HEK293 (cell line): ENCODE results near the gene XBP1.

Experiments
- BCL6B ChIP-seq: fragments of 450-650 bp; formaldehyde crosslinking; IDR thresholded peaks from 2 replicates; pipeline ENCODE4 v1.5.1; 2017; ENCODE audit warnings: missing biosample characterization, missing genetic modification characterization
- GLIS1 ChIP-seq: fragments of 450-650 bp; formaldehyde crosslinking; IDR thresholded peaks from 2 replicates; pipeline ENCODE4 v1.5.1; 2016; ENCODE audit warnings: missing biosample characterization, missing genetic modification characterization
- OVOL3 ChIP-seq: fragments of 450-650 bp; formaldehyde crosslinking; IDR thresholded peaks from 2 replicates; pipeline ENCODE4 v1.5.1; 2016; ENCODE audit warnings: missing biosample characterization, missing genetic modification characterization
- PRDM10 ChIP-seq: fragments of 450-650 bp; formaldehyde crosslinking; IDR thresholded peaks from 2 replicates; pipeline ENCODE4 v1.5.1; 2016; ENCODE audit warnings: missing biosample characterization, missing genetic modification characterization
- SCRT1 ChIP-seq: fragments of 450-650 bp; formaldehyde crosslinking; IDR thresholded peaks from 2 replicates; pipeline ENCODE4 v1.5.1; 2016; ENCODE audit warnings: missing biosample characterization, missing genetic modification characterization, borderline replicate concordance
- WT1 ChIP-seq: fragments of 450-650 bp; formaldehyde crosslinking; IDR thresholded peaks from 2 replicates; pipeline ENCODE4 v1.5.1; 2016; ENCODE audit warnings: missing biosample characterization, missing genetic modification characterization
- ZBTB17 ChIP-seq: fragments of 450-650 bp; formaldehyde crosslinking; IDR thresholded peaks from 2 replicates; pipeline ENCODE4 v1.5.1; 2016; ENCODE audit warnings: missing biosample characterization, missing genetic modification characterization
- ZBTB44 ChIP-seq: fragments of 450-650 bp; IDR thresholded peaks from 2 replicates; pipeline ENCODE4 v1.5.1; 2018; ENCODE audit warnings: missing biosample characterization, mild to moderate bottlenecking, missing genetic modification characterization
- ZFP69B ChIP-seq: fragments of 450-650 bp; formaldehyde crosslinking; IDR thresholded peaks from 2 replicates; pipeline ENCODE4 v1.5.1; 2016; ENCODE audit warnings: missing biosample characterization, missing genetic modification characterization
- ZNF239 ChIP-seq: fragments of 450-650 bp; formaldehyde crosslinking; IDR thresholded peaks from 2 replicates; pipeline ENCODE4 v1.5.1; 2016; ENCODE audit warnings: missing biosample characterization, missing genetic modification characterization
- ZNF513 ChIP-seq: fragments of 450-650 bp; IDR thresholded peaks from 2 replicates; pipeline ENCODE4 v1.5.1; 2018; ENCODE audit warnings: missing biosample characterization, missing genetic modification characterization
- ZNF561 ChIP-seq: fragments of 450-650 bp; IDR thresholded peaks from 2 replicates; pipeline ENCODE4 v1.5.1; 2018; ENCODE audit warnings: missing biosample characterization, missing genetic modification characterization, borderline replicate concordance
- ZNF596 ChIP-seq: fragments of 450-650 bp; IDR thresholded peaks from 2 replicates; pipeline ENCODE4 v1.5.0; 2018; ENCODE audit warnings: missing biosample characterization, mild to moderate bottlenecking, missing genetic modification characterization, moderate library complexity
- ZNF600 ChIP-seq: fragments of 450-650 bp; formaldehyde crosslinking; IDR thresholded peaks from 2 replicates; pipeline ENCODE4 v1.5.1; 2016; ENCODE audit warnings: missing biosample characterization, missing genetic modification characterization
- ZNF629 ChIP-seq: fragments of 450-650 bp; formaldehyde crosslinking; IDR thresholded peaks from 2 replicates; pipeline ENCODE4 v1.5.1; 2017; ENCODE audit warnings: missing biosample characterization, missing genetic modification characterization
- ZNF692 ChIP-seq: fragments of 450-650 bp; formaldehyde crosslinking; IDR thresholded peaks from 2 replicates; pipeline ENCODE4 v1.5.1; 2016; ENCODE audit warnings: missing biosample characterization, missing genetic modification characterization
- TF ChIP-seq, protein P1 (sequence below): fragments of 450-650 bp; formaldehyde crosslinking; IDR thresholded peaks from 2 replicates; pipeline ENCODE4 v1.5.1; 2017; ENCODE audit warnings: missing biosample characterization, missing genetic modification characterization

XBP1 gene

GRCh38 chr22:28783786-28784671 lies 16.3 kb downstream of the XBP1 start (continued):
- TF ChIP-seq BCL6B (tag by site-specific recombination) (peak; percentile 86), ZBTB17 (peak; percentile 89), ZNF239 (tag by site-specific recombination) (peak; percentile 83; the same call in 1 of the 2 replicates), ZFP69B (tag by site-specific recombination) (peak; percentile 36; the same call in 1 of the 2 replicates), ZNF600 (tag by site-specific recombination) (peak; percentile 63; the same call in 1 of the 2 replicates), ZNF561 (tag by site-specific recombination) (peak; percentile 83), ZNF596 (tag by site-specific recombination) (no peak), ZNF513 (no peak), GLIS1 (tag by site-specific recombination) (no peak), ZBTB44 (tag by site-specific recombination) (peak; percentile 65), PRDM10 (peak; percentile 36), SCRT1 (tag by site-specific recombination) (no peak; the same call in 1 of the 2 replicates), WT1 (tag by site-specific recombination) (peak; percentile 96), ZNF692 (peak; percentile 41; the same call in 1 of the 2 replicates), ZNF629 (tag by site-specific recombination) (peak; percentile 61), OVOL3 (tag by site-specific recombination) (peak; percentile 68; the same call in 1 of the 2 replicates)
- TF ChIP-seq, protein P1, sequence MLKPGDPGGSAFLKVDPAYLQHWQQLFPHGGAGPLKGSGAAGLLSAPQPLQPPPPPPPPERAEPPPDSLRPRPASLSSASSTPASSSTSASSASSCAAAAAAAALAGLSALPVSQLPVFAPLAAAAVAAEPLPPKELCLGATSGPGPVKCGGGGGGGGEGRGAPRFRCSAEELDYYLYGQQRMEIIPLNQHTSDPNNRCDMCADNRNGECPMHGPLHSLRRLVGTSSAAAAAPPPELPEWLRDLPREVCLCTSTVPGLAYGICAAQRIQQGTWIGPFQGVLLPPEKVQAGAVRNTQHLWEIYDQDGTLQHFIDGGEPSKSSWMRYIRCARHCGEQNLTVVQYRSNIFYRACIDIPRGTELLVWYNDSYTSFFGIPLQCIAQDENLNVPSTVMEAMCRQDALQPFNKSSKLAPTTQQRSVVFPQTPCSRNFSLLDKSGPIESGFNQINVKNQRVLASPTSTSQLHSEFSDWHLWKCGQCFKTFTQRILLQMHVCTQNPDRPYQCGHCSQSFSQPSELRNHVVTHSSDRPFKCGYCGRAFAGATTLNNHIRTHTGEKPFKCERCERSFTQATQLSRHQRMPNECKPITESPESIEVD (tag by site-specific recombination): peak; percentile 93
